ENCODE measurements around the gene HSPA6.
"Not testable (repeated sequence)": the region's sequence is repeated elsewhere in the genome, so short reads cannot be mapped to it uniquely, and the experiment has no call there.

The HSPA6 gene

DNA sequence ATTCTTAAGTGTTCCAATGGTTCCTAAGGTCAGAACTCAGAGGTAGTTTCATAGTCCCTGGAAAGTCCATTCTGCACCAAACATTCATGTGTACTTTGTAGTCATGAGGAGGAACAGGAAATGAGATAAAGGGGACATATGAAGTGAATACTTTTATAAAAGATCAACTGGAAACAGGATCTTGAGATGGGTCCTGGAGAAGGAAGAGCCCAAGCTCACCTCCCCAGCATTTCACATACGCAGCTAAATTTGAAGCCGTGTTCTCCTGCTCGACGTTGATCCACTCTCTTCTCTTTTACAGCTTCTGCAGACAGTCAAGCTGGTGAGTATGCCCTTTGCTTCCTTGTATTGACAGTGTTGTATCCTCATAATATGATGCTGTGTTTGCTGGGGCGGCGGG is 18.7 kb upstream of the HSPA6 start:
- no peak for DNase-seq

DNA sequence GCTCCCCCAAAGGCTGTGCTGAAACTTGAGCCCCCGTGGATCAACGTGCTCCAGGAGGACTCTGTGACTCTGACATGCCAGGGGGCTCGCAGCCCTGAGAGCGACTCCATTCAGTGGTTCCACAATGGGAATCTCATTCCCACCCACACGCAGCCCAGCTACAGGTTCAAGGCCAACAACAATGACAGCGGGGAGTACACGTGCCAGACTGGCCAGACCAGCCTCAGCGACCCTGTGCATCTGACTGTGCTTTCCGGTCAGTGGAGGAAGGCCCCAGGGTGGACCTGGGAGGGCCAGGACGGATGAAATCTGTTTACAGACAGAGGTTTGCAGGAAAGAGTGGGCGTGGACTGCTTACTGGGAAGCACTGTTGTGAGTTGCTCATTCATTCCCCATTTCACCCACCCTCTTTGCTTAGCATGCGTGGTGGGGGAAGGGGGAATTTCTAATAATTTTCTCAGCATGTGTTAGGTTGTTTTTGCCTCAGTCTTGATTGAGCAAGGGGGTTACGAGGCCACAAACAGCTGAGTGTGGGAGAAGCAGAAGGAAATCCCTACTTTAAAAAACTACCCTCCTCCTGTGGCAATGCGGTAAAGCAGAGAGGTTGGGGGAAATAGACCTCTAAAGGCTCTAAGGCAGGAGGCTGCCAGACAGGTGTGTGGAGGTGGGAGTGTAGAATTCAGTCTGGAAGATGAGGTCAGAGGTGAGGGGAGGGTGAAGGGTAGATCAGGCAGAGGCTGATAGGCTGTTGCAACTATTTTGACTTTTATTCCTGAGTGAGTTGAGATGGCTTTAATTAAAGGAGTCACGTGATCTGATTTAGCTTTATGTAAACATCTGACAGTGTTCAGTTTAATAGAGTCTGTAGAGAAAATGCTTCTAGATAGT is 17.8 kb upstream of the HSPA6 start:
- DNase-seq, result no peak

DNA sequence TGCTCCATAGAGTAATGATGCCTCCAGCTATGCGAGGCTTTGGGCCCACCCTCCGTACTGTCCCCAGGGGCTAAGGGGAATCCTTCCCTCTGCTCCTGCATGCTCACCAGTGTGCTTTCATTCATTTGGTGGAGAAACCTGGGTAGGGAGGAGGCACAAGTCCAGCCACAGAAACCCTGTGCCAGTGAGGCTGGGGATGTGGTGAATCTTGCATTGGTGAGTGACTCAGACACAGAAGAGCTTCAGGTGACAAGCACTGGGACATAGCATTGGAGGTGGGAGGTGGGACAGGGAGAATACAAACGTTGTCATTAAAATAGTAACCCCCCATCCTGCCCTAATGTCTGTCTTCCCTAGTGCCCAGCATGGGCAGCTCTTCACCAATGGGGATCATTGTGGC is 13.9 kb upstream of the HSPA6 start:
- no peak for DNase-seq

GRCh38 chr1:161511018-161511755 is 13.2 kb upstream of the HSPA6 start:
- DNase-seq, result peak; percentile 98

DNA sequence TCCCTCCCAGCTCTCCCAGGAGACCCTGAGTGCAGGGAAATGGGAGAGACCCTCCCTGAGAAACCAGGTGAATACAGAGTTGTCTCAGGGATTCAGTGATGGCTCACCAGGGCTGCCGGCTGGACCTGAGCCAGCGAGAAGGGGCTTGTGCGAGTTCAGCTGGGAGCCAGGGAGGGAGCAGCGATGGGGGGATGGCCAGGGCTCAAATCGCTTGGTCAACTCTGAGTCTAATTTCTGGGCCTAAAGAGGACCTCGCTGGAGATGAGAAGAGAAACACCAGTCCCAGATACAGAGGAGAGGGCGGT is 12.6 kb upstream of the HSPA6 start:
- DNase-seq, result no peak

- DNase-seq, result not testable (repeated sequence)
Observed at GRCh38 chr1:161512636-161513447, 11.5 kb upstream of the HSPA6 start.

- DNase-seq, result not testable (repeated sequence)
Observed at GRCh38 chr1:161513448-161513780, 10.9 kb upstream of the HSPA6 start.

GRCh38 chr1:161513953-161514352 is 10.4 kb upstream of the HSPA6 start:
- not testable (repeated sequence) for DNase-seq

- DNase-seq, result not testable (repeated sequence)
Observed at GRCh38 chr1:161523041-161523816, 1.1 kb upstream of the HSPA6 start.

GRCh38 chr1:161524742-161525291 is 477 bp downstream of the HSPA6 start:
- DNase-seq, result not testable (repeated sequence)

GRCh38 chr1:161525321-161525720 is 981 bp downstream of the HSPA6 start:
- not testable (repeated sequence) for DNase-seq

GRCh38 chr1:161525918-161526317 is 1.6 kb downstream of the HSPA6 start:
- DNase-seq, result not testable (repeated sequence)

DNA sequence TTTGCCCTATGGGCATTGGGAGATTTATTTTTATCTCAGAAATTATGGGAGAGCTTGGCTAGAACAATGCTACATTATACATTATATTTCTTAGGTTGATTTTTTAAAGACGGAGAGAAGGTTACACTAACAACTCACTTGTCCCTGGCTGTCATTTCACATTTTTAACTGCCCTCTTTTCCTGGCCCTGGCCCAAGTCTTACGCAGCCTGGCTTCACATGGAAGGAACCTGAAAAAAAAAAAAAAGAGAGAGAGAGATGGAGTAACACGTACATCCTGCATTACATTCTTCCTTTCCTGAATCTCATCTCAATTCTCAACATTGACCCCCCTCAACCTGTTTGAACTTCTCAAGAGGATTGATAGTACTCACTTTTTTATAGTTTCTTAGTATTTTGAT is 4.2 kb downstream of the HSPA6 start:
- DNase-seq, result not testable (repeated sequence)

DNA sequence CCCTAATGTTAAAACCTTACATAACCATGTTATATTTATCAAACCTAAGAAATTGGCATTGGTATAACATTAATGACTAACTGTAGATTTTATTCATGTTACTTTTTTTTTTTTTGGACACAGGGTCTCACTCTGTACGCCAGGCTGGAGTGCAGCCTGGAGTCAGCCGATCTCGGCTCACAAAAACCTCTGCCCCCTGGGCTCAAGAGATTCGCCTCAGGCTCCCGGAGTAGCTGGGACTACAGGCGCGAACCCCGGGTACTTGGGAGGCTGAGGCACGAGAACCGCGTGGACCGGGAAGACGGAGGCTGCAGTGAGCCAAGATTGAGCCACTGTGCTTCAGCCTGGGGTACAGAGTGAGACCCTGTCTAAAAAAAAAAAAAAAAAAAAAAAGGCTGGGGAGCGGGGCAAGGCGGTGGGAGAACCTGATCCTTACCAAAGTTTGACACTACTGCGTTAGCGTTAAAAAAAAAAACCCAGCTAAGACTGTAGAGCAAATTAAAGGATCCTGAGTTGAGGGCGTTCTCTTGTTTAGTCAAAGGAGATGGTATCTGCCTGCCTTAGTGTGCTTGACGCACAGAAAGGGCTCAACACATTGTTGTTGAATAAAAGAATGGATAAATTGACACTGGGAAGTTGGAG is 5.2 kb downstream of the HSPA6 start:
- DNase-seq, result not testable (repeated sequence)

GRCh38 chr1:161530158-161530557 is 5.8 kb downstream of the HSPA6 start:
- peak; percentile 60 for DNase-seq

GRCh38 chr1:161530671-161531641 is 6.6 kb downstream of the HSPA6 start:
- DNase-seq, result peak; percentile 98

GRCh38 chr1:161531986-161532643 is 7.8 kb downstream of the HSPA6 start:
- DNase-seq, result no peak

DNA sequence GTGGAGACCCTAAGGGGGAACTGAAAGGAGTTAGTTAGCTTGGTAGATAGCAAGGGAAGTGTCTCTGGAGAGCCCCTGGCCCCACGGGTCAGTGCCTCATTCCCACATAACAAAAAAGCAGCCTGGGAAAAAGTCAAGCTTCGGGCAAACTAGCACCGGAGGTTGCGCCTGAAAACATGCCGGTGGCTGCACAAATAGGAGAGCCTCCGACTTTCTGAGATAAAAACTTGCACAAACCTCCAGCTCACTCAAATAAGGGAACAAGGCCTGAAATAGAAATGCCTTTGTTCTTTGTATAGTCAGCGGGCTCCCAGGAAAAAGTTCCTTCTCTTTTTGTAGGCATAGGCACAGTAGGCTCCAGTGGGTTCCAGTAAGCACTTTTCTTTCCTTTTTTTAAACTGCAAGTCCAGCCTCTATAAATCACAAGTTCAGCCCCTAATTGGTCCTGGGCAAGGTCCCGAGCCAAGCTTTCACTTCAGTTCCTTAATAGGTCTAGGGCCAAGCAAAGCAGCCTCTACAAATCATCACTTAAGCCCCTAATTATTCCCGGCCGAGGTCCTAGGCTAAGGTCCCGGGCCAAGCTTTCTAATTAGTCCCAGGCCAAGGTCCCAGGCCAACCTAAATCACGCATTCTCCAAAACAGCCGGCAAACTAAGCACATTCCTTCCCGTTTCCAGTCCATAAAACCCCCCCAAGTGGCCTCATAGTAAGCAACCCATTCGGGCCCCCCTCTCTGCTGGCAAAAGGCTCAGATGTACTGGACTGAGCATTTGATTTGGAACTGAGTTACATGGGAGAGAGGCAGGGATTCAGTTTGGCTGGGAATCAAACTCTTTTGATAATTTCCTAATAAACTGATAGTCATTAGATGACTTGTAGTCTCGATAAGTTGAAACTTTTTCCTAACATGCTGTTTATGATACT is 8.6 kb downstream of the HSPA6 start:
- DNase-seq, result not testable (repeated sequence)

All from NCI-H1092 (cell line).